ENCODE data around the gene NPPC. TPM values are rescaled to one million over a fixed set of nuclear protein-coding genes. Genes with fewer than 3 reads are reported as not detected.

NPPC gene
- polyA plus RNA-seq, 1 experiment, result not detected

- POLR2A ChIA-PET, result no interaction called here
- Histone ChIP-seq H3K4me3 (ENCODE audit: low read depth, low read length) (no peak overlapping the region), H3K27me3 (ENCODE audit: control insufficient read depth, insufficient read depth, low read length) (peaks cover 20% of the 10 kb centered on the region), H3K27ac (ENCODE audit: low read depth, low read length) (no peak overlapping the region), H3K9me3 (ENCODE audit: control insufficient read depth, insufficient read depth, low read length) (no peaks in the 10 kb centered on the region)
- peak; percentile 11 for DNase-seq (ENCODE audit: low read depth, low spot score)
- CTCF ChIA-PET, result interaction anchor here (0.5 to 4.6 kb wide), 41 partner anchors 8 to 1880 kb away, joined by 3 to 36 read pairs (median 3); no protein-coding TSS in a partner anchor
- TF ChIP-seq, protein P1, sequence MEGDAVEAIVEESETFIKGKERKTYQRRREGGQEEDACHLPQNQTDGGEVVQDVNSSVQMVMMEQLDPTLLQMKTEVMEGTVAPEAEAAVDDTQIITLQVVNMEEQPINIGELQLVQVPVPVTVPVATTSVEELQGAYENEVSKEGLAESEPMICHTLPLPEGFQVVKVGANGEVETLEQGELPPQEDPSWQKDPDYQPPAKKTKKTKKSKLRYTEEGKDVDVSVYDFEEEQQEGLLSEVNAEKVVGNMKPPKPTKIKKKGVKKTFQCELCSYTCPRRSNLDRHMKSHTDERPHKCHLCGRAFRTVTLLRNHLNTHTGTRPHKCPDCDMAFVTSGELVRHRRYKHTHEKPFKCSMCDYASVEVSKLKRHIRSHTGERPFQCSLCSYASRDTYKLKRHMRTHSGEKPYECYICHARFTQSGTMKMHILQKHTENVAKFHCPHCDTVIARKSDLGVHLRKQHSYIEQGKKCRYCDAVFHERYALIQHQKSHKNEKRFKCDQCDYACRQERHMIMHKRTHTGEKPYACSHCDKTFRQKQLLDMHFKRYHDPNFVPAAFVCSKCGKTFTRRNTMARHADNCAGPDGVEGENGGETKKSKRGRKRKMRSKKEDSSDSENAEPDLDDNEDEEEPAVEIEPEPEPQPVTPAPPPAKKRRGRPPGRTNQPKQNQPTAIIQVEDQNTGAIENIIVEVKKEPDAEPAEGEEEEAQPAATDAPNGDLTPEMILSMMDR (IDR thresholded peaks at IDR 0.05; ENCODE audit: low read depth, low read length), result peak; percentile 92
Observed at GRCh38 chr2:231900486-231900942, 25.7 kb downstream of the NPPC start.

- CTCF ChIA-PET, result no interaction called here
- DNase-seq (ENCODE audit: low read depth, low spot score), result no peak
- H3K9me3 ChIP-seq (ENCODE audit: control insufficient read depth, insufficient read depth, low read length), result no peaks in the 10 kb centered on the region
- TF ChIP-seq, protein P1 (IDR thresholded peaks at IDR 0.05; ENCODE audit: low read depth, low read length), result no peak
- H3K27ac ChIP-seq (ENCODE audit: low read depth, low read length), result no peak overlapping the region
- peaks cover 11% of the 10 kb centered on the region for H3K27me3 ChIP-seq (ENCODE audit: control insufficient read depth, insufficient read depth, low read length)
- H3K4me3 ChIP-seq (ENCODE audit: low read depth, low read length), result no peak overlapping the region
- POLR2A ChIA-PET, result no interaction called here
Observed at GRCh38 chr2:231894566-231895380, 31.4 kb downstream of the NPPC start.

DNA sequence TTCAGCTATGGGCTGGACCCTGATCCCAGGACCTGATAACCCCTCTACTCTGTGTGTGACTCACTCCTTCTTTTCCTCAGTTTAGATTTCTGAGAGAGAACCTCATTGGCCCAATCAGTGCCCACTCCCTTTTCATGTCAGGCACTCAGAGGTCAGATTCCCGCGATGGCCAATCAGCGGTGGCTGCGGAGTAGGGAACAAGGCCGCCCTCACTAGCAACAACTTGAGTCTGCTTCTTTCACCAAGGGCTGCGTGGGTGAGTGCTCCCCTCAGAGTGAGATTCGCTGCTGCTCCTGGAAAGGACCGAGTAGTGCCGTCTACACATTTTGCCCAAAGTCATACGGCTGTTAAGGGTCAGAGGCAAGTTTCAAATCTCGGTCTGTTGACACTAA, 34.7 kb downstream of the NPPC start:
- no peak overlapping the region for H3K4me3 ChIP-seq (ENCODE audit: low read depth, low read length)
- peaks cover 13% of the 10 kb centered on the region for H3K27me3 ChIP-seq (ENCODE audit: control insufficient read depth, insufficient read depth, low read length)
- TF ChIP-seq, protein P1 (IDR thresholded peaks at IDR 0.05; ENCODE audit: low read depth, low read length), result no peak
- no peaks in the 10 kb centered on the region for H3K9me3 ChIP-seq (ENCODE audit: control insufficient read depth, insufficient read depth, low read length)
- CTCF ChIA-PET, result interaction anchor here (0.9 kb wide), 1 partner anchor 9 kb away, joined by 3 read pairs; no protein-coding TSS in a partner anchor
- no peak overlapping the region for H3K27ac ChIP-seq (ENCODE audit: low read depth, low read length)
- POLR2A ChIA-PET, result no interaction called here
- DNase-seq (ENCODE audit: low read depth, low spot score), result no peak

- Histone ChIP-seq H3K27ac (ENCODE audit: low read depth, low read length) (no peak overlapping the region), H3K4me3 (ENCODE audit: low read depth, low read length) (no peak overlapping the region), H3K27me3 (ENCODE audit: control insufficient read depth, insufficient read depth, low read length) (peaks cover 13% of the 10 kb centered on the region), H3K9me3 (ENCODE audit: control insufficient read depth, insufficient read depth, low read length) (no peaks in the 10 kb centered on the region; the same call in 1 of the 2 replicates)
- TF ChIP-seq, protein P1 (IDR thresholded peaks at IDR 0.05; ENCODE audit: low read depth, low read length), result no peak
- DNase-seq (ENCODE audit: low read depth, low spot score), result no peak
- ChIA-PET POLR2A (no interaction called here), CTCF (interaction anchor here (0.9 kb wide), 1 partner anchor 9 kb away, joined by 3 read pairs; no protein-coding TSS in a partner anchor)
Observed at GRCh38 chr2:231890896-231891513, 35.2 kb downstream of the NPPC start.

- DNase-seq (ENCODE audit: low read depth, low spot score), result no peak
- Histone ChIP-seq H3K9me3 (ENCODE audit: control insufficient read depth, insufficient read depth, low read length) (no peaks in the 10 kb centered on the region; the same call in 1 of the 2 replicates), H3K4me3 (ENCODE audit: low read depth, low read length) (no peak overlapping the region), H3K27me3 (ENCODE audit: control insufficient read depth, insufficient read depth, low read length) (peaks cover 9% of the 10 kb centered on the region), H3K27ac (ENCODE audit: low read depth, low read length) (no peak overlapping the region)
- TF ChIP-seq, protein P1 (IDR thresholded peaks at IDR 0.05; ENCODE audit: low read depth, low read length), result no peak
- ChIA-PET CTCF (no interaction called here), POLR2A (no interaction called here)
Observed at GRCh38 chr2:231887756-231888155, 38.4 kb downstream of the NPPC start.
